ENCODE data around the gene KHK.
A peak's percentile ranks its signal among the peaks of the same experiment; 100 is the strongest.
"Not testable (repeated sequence)": the region's sequence is repeated elsewhere in the genome, so short reads cannot be mapped to it uniquely, and the experiment has no call there.

KHK gene

DNA sequence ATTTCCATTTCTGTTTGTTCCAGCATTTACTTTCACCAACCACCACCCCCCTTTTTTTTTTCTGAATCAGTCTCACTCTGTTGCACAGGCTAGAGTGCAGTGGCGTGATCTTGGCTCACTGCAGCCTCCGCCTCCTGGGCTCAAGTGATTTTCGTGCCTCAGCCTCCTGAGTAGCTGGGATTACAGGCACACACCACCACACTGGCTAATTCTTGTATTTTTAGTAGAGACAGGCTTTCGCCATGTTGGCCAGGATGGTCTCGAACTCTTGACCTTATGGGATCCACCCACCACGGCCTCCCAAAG is 11.1 kb upstream of the KHK start:
- WGBS (ENCODE audit: extremely low coverage, insufficient coverage, insufficient read length), result no CpG with 5 or more reads among the region's 6 CpGs
- H2BK120ac ChIP-seq (ENCODE audit: insufficient read depth, low read length, poor library complexity); H3K14ac ChIP-seq (ENCODE audit: low read length); H3K4ac ChIP-seq (ENCODE audit: low read depth, low read length); H3K36me3 ChIP-seq (ENCODE audit: control insufficient read depth in 1 of 2, insufficient read depth in 2 of 2, low read length in 2 of 2); H2AK5ac ChIP-seq (ENCODE audit: low read length); H3K18ac ChIP-seq (ENCODE audit: low read length); H2AFZ ChIP-seq (ENCODE audit: insufficient read depth, low read length, poor library complexity); H3K4me2 ChIP-seq (ENCODE audit: low read length); H2BK5ac ChIP-seq (ENCODE audit: low read depth, low read length, poor library complexity); H2BK12ac ChIP-seq (ENCODE audit: low read length); H4K91ac ChIP-seq (ENCODE audit: low read depth, low read length); H3K9ac ChIP-seq (ENCODE audit: low read length); H4K12ac ChIP-seq (ENCODE audit: low read depth, low read length); H3K9me3 ChIP-seq (ENCODE audit: insufficient read depth, low read depth, low read length); H3K27ac ChIP-seq (ENCODE audit: low read depth, low read length); H3K27me3 ChIP-seq (ENCODE audit: insufficient read depth, low read length); DNase-seq; H4K8ac ChIP-seq (ENCODE audit: low read depth, low read length); H3K4me3 ChIP-seq (ENCODE audit: low read depth, low read length); H3K23ac ChIP-seq (ENCODE audit: low read length): not testable (repeated sequence)
- peaks cover 6 to 10% of the 10 kb centered on the region in 2 experiments for H3K4me1 ChIP-seq (ENCODE audit: control insufficient read depth in 1 of 2, insufficient read depth in 2 of 2, low read length in 2 of 2)
- H3K79me1 ChIP-seq (ENCODE audit: low read length), result peaks cover 19% of the 10 kb centered on the region
- peaks cover 15% of the 10 kb centered on the region for H3K79me2 ChIP-seq (ENCODE audit: control insufficient read depth, insufficient read depth, low read length, poor library complexity)

DNA sequence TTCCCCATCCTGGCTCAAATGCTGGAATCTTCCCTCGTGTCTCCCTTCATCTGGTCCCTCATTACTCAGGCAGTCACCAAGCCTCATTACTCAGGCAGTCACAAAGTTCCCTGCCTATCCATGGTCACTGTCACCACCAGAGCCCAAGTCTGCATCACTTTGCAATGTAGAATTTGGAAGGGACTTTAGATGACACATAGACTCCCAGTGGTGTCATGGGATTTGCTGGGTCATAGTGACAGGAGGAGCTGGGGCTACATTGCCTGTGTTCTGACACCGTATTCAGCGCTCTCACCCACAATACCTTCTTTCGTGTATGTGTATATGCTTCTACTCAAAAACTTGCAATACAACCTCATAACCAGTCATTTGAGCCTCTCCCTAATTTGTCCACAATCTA is 10.2 kb upstream of the KHK start:
- H3K4me3 ChIP-seq (ENCODE audit: low read depth, low read length), result no peak overlapping the region
- no peak overlapping the region for H4K91ac ChIP-seq (ENCODE audit: low read depth, low read length)
- no peak overlapping the region for H3K23ac ChIP-seq (ENCODE audit: low read length)
- no peak overlapping the region for H3K9ac ChIP-seq (ENCODE audit: low read length)
- H2BK12ac ChIP-seq (ENCODE audit: low read length), result no peak overlapping the region
- no peak overlapping the region for H3K4ac ChIP-seq (ENCODE audit: low read depth, low read length)
- H4K8ac ChIP-seq (ENCODE audit: low read depth, low read length), result no peak overlapping the region
- no peak overlapping the region for H3K4me2 ChIP-seq (ENCODE audit: low read length)
- no peak overlapping the region for H4K12ac ChIP-seq (ENCODE audit: low read depth, low read length)
- peaks cover 6 to 11% of the 10 kb centered on the region in 2 experiments for H3K4me1 ChIP-seq (ENCODE audit: control insufficient read depth in 1 of 2, insufficient read depth in 2 of 2, low read length in 2 of 2)
- peaks cover 13% of the 10 kb centered on the region for H3K79me1 ChIP-seq (ENCODE audit: low read length)
- H2BK5ac ChIP-seq (ENCODE audit: low read depth, low read length, poor library complexity), result no peak overlapping the region
- H2AFZ ChIP-seq (ENCODE audit: insufficient read depth, low read length, poor library complexity), result no peak overlapping the region
- no peak overlapping the region for H2AK5ac ChIP-seq (ENCODE audit: low read length)
- no peaks in the 10 kb centered on the region for H3K9me3 ChIP-seq (ENCODE audit: insufficient read depth, low read depth, low read length)
- no peak overlapping the region for H2BK120ac ChIP-seq (ENCODE audit: insufficient read depth, low read length, poor library complexity)
- H3K18ac ChIP-seq (ENCODE audit: low read length), result no peak overlapping the region
- DNase-seq, result no peak
- no CpG with 5 or more reads among the region's 4 CpGs for WGBS (ENCODE audit: extremely low coverage, insufficient coverage, insufficient read length)
- no peaks in the 10 kb centered on the region for H3K36me3 ChIP-seq (ENCODE audit: control insufficient read depth in 1 of 2, insufficient read depth in 2 of 2, low read length in 2 of 2)
- H3K14ac ChIP-seq (ENCODE audit: low read length), result no peak overlapping the region
- no peak overlapping the region for H3K27ac ChIP-seq (ENCODE audit: low read depth, low read length)
- H3K79me2 ChIP-seq (ENCODE audit: control insufficient read depth, insufficient read depth, low read length, poor library complexity), result peaks cover 7% of the 10 kb centered on the region
- H3K27me3 ChIP-seq (ENCODE audit: insufficient read depth, low read length), result no peaks in the 10 kb centered on the region

- Histone ChIP-seq H3K27me3 (ENCODE audit: insufficient read depth, low read length) (no peaks in the 10 kb centered on the region), H2BK12ac (ENCODE audit: low read length) (no peak overlapping the region), H2AFZ (ENCODE audit: insufficient read depth, low read length, poor library complexity) (no peak overlapping the region), H3K4me3 (ENCODE audit: low read depth, low read length) (no peak overlapping the region), H2AK5ac (ENCODE audit: low read length) (no peak overlapping the region), H4K91ac (ENCODE audit: low read depth, low read length) (no peak overlapping the region), H3K9ac (ENCODE audit: low read length) (no peak overlapping the region), H2BK120ac (ENCODE audit: insufficient read depth, low read length, poor library complexity) (no peak overlapping the region), H3K14ac (ENCODE audit: low read length) (no peak overlapping the region), H3K23ac (ENCODE audit: low read length) (no peak overlapping the region), H3K4me1 (ENCODE audit: control insufficient read depth in 1 of 2, insufficient read depth in 2 of 2, low read length in 2 of 2) (peaks cover 7 to 12% of the 10 kb centered on the region in 2 experiments), H3K9me3 (ENCODE audit: insufficient read depth, low read depth, low read length) (no peaks in the 10 kb centered on the region), H4K8ac (ENCODE audit: low read depth, low read length) (no peak overlapping the region), H3K79me2 (ENCODE audit: control insufficient read depth, insufficient read depth, low read length, poor library complexity) (peaks cover 2% of the 10 kb centered on the region), H3K79me1 (ENCODE audit: low read length) (peaks cover 10% of the 10 kb centered on the region), H3K27ac (ENCODE audit: low read depth, low read length) (no peak overlapping the region), H3K4me2 (ENCODE audit: low read length) (no peak overlapping the region), H3K36me3 (ENCODE audit: control insufficient read depth in 1 of 2, insufficient read depth in 2 of 2, low read length in 2 of 2) (no peaks in the 10 kb centered on the region), H3K18ac (ENCODE audit: low read length) (no peak overlapping the region), H4K12ac (ENCODE audit: low read depth, low read length) (no peak overlapping the region), H3K4ac (ENCODE audit: low read depth, low read length) (no peak overlapping the region), H2BK5ac (ENCODE audit: low read depth, low read length, poor library complexity) (no peak overlapping the region)
- no peak for DNase-seq
- no CpG with 5 or more reads among the region's 7 CpGs for WGBS (ENCODE audit: extremely low coverage, insufficient coverage, insufficient read length)
Measured at GRCh38 chr2:27077231-27077630, 9.3 kb upstream of the KHK start.

DNA sequence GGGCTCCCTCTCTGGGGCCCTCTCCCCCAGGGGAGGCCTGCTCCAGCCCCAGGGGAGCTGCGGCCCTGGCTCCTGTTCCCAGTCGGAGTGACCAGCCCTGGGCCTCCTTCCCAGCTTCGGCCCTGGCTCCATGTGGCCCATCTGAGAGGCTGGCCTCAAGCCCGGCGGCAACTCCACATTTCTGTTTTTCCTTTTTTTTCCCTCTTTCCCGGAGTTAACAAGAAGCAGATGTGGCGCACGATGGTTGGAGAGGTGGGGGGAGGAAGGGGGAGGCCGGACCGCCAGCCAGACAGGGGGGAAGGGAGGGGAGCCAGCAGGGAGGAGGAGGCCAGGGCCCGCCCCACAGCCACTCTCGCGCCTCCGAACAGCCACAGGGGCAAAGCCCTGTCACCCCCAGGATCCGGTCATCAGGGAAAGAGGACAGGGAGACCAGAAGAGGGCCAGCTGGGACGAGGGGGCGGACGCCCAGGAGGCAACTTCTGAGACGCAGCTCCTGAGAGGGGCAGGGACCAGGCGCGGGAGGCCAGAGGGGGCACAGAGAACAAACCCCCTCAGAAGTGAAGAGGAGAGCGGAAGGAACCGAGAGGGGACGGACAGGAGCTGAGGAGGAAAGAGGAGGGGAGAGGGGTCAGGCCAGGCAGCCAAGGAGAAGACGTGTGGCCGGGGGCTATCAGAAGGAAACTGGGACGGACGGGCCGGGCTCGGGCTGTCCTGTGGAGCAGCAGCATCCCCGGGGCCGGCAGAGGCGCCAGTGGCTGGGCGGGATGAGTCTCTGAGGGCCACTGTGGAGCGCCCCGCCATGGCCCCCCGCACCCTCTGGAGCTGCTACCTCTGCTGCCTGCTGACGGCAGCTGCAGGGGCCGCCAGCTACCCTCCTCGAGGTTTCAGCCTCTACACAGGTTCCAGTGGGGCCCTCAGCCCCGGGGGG is 8.0 kb upstream of the KHK start, which contains the start of gene EMILIN1:
Gene EMILIN1, plus strand, starts transcription at position 349 of the 928 bp plus-strand sequence. Its CDS starts 451 bp downstream, at position 800.
- no peak within 1 kb of the TSS for H3K14ac ChIP-seq (ENCODE audit: low read length)
- no peak within 1 kb of the TSS for H2BK5ac ChIP-seq (ENCODE audit: low read depth, low read length, poor library complexity)
- H3K4me3 ChIP-seq (ENCODE audit: low read depth, low read length), result no peak within 1 kb of the TSS
- no peaks in the 10 kb centered on the region for H3K36me3 ChIP-seq (ENCODE audit: control insufficient read depth in 1 of 2, insufficient read depth in 2 of 2, low read length in 2 of 2)
- no peak within 1 kb of the TSS for H3K9ac ChIP-seq (ENCODE audit: low read length)
- no peak within 1 kb of the TSS for H2BK120ac ChIP-seq (ENCODE audit: insufficient read depth, low read length, poor library complexity)
- no peak within 1 kb of the TSS for H3K23ac ChIP-seq (ENCODE audit: low read length)
- no peak within 1 kb of the TSS for H2AFZ ChIP-seq (ENCODE audit: insufficient read depth, low read length, poor library complexity)
- peak within 1 kb of the TSS; percentile 18 for H4K91ac ChIP-seq (ENCODE audit: low read depth, low read length)
- no peak within 1 kb of the TSS for H3K4ac ChIP-seq (ENCODE audit: low read depth, low read length)
- no peak within 1 kb of the TSS for H3K18ac ChIP-seq (ENCODE audit: low read length)
- H3K79me2 ChIP-seq (ENCODE audit: control insufficient read depth, insufficient read depth, low read length, poor library complexity), result peaks cover 2% of the 10 kb centered on the region
- no CpG with 5 or more reads among the region's 41 CpGs for WGBS (ENCODE audit: extremely low coverage, insufficient coverage, insufficient read length)
- H3K9me3 ChIP-seq (ENCODE audit: insufficient read depth, low read depth, low read length), result no peaks in the 10 kb centered on the region
- no peak within 1 kb of the TSS for H2BK12ac ChIP-seq (ENCODE audit: low read length)
- no peak within 1 kb of the TSS for H3K27ac ChIP-seq (ENCODE audit: low read depth, low read length)
- H3K27me3 ChIP-seq (ENCODE audit: insufficient read depth, low read length), result no peaks in the 10 kb centered on the region
- H2AK5ac ChIP-seq (ENCODE audit: low read length), result no peak within 1 kb of the TSS
- H3K79me1 ChIP-seq (ENCODE audit: low read length), result peaks cover 3% of the 10 kb centered on the region
- peak within 1 kb of the TSS; percentile 32 for H4K8ac ChIP-seq (ENCODE audit: low read depth, low read length)
- no peak within 1 kb of the TSS for H3K4me2 ChIP-seq (ENCODE audit: low read length)
- H3K4me1 ChIP-seq (ENCODE audit: control insufficient read depth in 1 of 2, insufficient read depth in 2 of 2, low read length in 2 of 2), result peaks cover 3 to 8% of the 10 kb centered on the region in 2 experiments
- H4K12ac ChIP-seq (ENCODE audit: low read depth, low read length), result no peak within 1 kb of the TSS
- no peak for DNase-seq

All from trophoblast cell (in vitro differentiated cells and primary cell).